Left forelimb (tissue), 1 donor: Measurements from ENCODE around the gene GALR2.
"Not testable (repeated sequence)": the region's sequence is repeated elsewhere in the genome, so short reads cannot be mapped to it uniquely, and the experiment has no call there.

Source experiments
- DNase-seq: peaks from one replicate; pipeline ENCODE4 v3.0.0-alpha.2; 2018; ENCODE audit warnings: low spot score

Gene GALR2, protein sequence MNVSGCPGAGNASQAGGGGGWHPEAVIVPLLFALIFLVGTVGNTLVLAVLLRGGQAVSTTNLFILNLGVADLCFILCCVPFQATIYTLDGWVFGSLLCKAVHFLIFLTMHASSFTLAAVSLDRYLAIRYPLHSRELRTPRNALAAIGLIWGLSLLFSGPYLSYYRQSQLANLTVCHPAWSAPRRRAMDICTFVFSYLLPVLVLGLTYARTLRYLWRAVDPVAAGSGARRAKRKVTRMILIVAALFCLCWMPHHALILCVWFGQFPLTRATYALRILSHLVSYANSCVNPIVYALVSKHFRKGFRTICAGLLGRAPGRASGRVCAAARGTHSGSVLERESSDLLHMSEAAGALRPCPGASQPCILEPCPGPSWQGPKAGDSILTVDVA

DNA sequence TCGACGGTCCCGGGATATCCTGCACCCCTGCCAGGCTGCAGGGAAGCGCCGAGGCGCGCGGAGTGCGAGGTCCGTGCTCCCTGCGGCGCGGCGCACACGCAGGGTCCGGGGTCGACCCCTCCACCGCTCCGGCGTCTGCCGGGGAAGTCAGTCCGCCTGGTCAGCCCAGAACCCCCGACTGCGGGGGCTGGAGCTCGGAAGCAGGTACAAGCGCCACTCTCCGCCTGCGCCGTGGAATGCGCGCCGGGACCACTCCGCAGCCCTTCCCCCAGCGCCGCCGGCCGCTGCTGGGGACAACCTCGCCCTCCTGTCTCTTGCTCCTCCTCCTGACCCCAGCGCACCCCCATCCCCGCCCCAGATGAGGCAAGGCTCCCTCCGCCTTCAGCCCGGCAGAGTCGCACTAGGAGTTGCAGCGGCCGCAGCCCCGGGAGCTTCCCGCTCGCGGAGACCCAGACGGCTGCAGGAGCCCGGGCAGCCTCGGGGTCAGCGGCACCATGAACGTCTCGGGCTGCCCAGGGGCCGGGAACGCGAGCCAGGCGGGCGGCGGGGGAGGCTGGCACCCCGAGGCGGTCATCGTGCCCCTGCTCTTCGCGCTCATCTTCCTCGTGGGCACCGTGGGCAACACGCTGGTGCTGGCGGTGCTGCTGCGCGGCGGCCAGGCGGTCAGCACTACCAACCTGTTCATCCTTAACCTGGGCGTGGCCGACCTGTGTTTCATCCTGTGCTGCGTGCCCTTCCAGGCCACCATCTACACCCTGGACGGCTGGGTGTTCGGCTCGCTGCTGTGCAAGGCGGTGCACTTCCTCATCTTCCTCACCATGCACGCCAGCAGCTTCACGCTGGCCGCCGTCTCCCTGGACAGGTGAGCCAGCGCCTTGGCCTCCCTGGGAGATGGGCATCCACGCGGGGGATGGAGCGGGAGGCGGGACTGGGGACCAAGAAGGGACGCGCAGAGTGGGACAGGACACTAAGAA, at the start of gene GALR2:
Gene GALR2, plus strand, starts transcription at position 392 of the 974 bp plus-strand sequence. Its CDS starts 103 bp downstream, at position 495.
- no peak for DNase-seq

DNA sequence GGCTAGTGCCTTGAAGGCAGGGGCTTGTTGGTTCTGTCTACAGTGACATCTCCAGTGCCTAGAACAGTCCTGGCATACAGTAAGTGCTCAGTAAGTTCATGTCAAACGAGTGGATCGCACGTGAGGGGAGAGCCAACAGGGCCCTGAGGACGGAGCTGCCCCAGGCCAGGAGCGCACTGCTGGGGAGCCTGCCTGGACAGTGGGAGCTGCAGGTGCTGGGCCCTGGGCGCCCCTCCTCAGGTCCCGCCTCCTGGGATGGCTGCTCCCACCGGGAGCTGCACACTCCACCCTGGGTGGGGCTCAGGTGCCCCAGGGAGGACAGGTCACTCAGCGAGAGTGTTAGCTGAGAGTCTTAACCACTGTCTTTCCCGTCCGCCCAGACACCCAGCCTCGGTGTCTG, 49.3 kb upstream of the GALR2 start:
- DNase-seq, result no peak

DNA sequence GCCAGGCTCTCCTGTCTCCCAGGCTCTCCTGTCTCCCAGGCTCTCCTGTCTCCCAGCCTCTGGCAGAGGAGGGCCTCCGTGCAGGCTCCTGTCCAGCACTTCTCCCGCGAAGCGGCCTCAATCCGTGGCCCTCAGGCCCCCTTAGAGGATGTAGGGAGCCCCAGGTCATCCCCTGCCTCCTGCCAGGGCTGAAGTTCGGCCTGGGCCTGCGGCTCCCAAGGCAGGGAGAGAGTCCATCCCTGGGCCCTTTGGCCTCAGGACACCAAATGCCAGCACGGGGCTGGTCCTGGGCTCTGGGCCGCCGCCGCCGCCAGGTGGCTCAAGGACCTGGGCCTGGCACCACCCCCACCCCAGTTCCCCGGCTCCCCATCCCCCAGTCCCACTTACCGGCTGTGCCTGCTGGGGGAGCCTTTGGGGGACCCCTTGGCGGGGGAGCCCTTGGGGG, 47.8 kb upstream of the GALR2 start:
- DNase-seq, result no peak

DNA sequence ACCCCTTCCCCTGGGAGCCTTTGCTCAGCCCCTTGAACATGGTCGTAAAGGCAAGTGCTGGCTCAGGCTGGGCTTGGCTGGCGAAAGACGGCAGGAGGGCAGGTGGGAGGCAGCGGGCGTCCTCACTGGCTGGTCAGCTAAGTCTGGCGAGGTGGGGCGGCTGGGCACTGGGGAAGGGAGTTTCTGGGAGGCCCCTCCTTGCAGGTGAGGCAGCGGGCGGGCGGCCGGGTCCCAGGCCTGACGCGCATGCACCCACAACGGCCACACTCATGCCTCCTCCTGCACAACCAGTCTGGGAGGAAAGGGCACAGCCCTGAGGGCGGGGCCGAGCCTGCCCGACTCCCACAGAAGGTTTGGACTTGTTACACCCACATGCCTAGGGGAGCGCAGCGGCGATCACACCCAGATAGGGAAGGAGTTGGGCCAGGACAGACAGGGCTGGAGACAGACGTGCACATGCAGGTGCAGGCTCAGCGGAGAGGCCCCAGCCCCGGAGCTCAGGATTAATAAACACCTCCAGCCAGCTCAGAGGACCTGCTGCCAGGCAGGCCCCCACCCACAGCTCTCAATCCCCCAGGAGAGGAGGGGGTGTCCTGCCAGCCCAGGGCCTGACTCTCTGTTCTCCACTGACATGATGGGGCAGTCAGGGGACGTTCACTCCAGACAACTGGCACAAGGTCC, 47.3 kb upstream of the GALR2 start, which contains the start of gene EVPL:
Gene EVPL, minus strand, starts transcription at position 148 of the 681 bp plus-strand sequence. Its CDS starts 108 bp downstream, at position 40.
- no peak for DNase-seq

DNA sequence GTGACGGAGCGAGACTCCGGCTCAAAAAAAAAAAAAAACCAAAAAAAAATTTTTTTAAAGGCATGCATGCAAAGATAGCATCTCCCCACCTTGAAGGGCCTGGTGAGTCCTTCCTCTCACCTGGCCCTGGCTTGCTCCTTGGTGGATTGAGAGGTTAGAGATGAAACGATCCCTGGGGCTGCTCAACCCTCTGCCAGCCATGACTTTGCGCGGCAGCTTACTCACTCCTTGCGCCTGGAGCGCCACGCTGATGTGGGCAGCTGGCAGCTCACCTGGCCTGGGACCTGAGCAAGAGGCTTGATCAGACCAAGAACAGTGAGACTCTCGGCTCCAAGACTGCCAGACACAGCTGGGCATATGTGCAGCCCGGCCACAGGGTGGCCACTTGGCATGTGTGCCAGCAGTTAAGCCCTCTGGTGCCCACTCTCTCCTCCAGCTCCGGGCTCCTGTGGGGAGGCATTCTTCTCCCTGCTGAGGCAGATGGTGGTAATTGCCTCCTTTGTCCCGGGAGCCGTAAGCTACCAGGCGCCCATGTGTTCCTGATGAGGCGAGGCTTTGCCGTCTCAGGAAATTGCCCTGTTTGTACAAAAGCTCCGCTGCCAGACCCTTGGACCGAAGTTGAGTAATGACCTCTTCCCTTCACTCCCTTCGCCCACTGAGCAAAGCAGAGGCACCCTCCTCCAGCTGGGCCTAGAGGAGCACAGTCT, 42.4 kb upstream of the GALR2 start:
- no peak for DNase-seq

DNA sequence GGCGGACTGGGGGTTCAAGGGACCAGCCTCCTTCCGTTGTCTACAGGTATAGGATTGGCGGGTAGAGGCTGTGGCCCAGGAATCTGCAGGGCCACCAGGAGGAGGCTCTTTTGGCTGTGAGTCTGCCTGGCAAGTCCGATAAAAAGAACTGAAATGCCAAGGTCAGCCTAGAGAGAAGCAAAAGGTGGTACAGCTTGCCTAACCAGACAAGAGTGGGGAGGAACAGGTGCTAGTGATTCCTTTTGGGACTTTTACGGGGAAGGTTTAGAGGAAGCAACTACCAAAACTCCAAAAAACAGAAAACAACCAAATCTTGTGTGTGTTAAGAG, 41.8 kb upstream of the GALR2 start:
- DNase-seq, result no peak

DNA sequence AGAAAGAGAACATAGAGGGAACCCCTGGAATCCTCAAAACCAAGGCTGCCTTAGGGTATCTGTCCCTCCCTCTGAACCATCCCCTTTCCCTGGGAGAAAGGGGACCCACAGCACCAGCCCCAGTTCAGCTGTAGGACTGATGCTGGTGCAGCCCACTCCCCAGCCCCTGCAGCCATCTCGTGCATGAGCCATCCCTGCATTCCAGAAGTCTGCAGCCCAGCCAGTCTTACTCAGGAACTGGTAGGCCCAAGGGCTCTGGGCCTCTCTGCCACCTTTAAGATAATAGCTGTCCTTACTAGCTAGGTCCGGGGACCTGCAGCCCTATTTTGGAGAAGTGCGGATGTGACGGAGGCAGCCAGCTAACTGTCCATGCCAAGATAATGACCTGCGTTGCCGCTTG, 41.4 kb upstream of the GALR2 start:
- no peak for DNase-seq

DNA sequence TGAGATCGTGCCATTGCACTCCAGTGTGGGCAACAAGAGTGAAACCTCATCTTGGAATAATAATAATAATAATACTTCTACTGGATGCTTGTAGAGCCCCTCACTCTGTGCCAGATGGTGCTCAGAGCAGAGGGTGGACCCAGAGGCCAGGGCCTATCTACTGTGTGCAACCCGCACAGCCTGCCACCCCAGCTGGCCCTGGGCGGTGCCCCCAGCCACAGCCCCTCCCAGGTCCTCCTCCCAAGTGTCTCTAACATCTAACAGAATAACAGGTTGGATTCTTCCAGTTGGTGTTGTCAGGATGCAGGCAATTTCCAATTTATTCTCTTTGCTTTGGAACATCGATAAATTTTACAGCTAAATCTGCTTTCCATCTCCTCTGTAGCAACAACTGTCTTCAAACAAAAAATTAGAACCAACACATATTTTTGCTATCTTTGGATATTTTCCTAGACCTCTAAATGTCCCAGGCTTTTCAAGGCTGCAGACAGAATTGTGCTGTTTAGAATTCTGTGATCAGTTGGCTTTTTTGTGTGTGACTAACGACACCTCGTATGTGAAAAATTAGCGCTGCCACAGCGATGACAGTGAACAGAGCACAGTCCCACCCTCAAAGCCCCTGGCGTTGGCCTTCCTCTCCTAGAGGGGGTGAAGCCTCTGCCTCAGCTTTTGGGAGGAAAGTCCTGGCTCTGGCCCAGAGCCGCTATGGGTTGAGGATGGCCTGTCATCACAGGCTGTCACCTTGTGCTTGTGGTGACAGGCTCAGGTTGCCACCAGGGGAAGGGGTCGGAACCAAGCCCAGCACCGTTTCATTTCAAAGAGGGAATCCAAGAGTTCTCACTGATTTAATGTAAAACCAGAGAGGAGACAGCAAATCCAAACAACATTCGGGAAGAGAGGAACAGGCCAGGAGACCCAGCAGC, 39.9 kb upstream of the GALR2 start:
- no peak for DNase-seq

DNA sequence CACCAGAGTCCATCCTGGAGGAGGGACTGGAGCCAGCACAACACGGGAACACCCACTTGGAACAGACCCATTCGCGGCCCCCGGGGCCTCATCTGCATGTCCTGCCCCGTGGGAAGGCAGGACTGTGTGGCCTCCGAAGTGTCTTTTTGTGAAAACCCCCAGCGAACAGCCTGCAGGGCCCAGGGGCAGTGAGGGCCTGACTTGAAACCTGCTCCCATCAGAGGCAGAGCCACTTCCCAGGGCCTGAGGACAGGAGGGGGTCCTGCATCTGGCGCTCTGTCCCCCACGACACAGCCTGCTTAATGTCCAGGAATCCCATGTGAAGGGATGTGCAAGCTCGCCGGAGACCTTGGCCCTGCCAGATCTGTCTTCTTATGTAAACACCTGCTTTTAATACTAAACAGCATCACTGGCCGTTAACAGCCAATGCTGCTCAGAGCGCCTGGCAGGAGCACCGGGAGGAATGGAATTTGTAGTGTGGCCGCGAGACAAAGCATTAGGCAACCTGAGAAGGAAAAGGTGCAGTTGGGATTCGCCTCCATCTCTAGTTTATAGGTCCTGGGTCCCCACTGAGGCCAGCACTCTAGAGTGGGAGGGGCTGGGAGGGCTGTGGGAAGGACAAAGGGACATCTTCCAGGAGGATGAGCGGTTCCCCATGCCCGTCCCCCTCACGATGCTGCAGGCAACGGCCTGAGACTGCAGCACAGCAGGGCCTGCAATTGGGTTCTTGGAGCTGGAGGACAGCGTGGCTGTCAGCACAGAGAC, 37.9 kb upstream of the GALR2 start:
- no peak for DNase-seq

DNA sequence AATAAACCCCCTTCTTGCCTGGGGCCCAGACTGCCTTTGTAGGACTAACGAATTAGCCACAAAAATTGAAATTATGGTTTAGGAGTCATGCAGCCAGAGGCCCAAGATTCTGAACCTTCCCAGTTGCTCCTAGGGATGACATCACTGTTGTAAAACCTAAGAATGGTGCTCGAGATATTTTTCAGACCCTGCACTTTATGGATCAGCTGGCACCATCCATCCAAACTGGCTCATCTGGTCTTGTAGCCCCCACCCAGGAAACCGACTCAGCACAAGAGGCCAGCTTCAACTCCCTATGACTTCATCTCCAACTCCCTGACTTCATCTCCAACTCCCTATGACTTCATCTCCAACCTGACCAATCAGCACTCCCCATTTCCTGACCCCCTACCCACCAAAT, 36.5 kb upstream of the GALR2 start:
- no peak for DNase-seq

DNA sequence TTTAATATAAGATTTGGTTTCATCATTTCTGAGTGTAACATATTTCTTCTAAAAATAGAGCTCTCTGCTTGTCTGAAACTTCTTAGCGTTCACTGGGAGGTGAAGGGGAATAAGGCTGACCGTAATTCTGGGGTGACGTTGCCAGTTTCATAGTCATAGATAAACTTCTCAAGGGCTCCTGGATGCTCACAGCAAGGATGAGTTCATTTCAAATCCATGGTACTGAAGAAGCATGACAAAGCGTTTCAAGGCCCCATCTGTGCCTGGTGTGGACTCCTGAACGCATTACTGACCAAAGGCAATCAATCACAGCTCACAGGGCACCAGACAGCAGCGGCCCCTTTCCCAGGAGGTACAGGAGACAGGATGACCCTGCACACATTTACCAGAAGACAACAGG, 35.5 kb upstream of the GALR2 start:
- no peak for DNase-seq

DNA sequence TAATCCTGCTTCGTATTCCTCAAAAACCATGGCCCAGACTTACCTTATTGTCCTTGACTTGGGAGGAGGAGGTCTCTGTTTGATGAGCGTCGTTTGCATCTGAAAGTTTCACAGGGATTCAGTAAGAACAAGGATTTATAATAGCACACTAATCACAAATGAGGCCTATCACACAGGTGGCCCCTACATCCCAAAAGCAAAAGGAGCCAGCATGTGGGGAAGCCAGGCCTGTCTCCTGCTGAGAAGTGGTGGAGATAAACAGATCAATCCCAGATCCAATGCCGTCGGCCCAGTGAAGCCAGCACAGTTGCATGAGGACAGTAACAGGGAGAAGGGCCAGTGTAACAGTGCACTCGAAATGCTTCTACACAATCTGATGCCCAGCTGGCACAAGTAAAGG, 34.2 kb upstream of the GALR2 start:
- no peak for DNase-seq

DNA sequence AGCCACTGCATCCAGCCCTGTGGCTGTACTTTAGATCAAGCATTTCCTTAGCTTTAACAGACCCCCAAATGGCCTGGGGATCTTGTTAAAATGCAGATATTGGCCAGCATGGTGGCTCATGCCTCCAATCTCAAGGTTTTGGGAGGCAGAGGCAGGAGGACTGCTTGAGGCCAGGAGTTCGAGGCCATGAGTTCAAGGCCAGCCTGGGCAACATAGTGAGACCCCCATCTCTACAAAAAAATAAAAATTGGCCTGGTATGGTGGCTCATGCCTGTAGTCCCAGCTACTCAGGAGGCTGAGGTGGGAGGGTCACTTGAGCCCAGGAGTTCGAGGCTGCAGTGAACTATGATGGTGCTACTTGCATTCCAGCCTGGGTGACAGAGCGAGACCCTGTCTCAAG, 31.7 kb upstream of the GALR2 start:
- not testable (repeated sequence) for DNase-seq

DNA sequence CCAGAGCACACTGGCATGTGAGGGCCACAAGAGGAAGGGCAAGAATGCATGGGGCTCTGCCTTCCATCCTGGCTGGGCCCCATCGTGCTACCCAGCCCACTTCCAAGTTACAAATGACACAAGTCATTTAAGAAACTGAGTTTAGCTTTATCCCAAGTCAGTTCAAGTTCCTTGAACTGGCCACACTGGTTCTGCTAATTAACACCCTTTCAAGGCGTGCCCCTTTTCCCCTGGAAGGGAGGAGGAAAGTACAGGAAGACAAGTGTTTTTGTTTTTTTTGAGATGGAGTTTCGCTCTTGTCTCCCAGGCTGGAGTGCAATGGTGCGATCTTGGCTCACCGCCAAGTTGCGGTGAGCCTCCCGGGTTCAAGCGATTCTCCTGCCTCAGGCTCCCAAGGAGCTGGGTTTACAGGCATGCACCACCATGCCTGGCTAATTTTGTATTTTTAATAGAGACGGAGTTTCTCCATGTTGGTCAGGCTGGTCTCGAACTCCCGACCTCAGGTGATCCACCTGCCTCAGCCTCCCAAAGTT, 30.0 kb upstream of the GALR2 start:
- not testable (repeated sequence) for DNase-seq

DNA sequence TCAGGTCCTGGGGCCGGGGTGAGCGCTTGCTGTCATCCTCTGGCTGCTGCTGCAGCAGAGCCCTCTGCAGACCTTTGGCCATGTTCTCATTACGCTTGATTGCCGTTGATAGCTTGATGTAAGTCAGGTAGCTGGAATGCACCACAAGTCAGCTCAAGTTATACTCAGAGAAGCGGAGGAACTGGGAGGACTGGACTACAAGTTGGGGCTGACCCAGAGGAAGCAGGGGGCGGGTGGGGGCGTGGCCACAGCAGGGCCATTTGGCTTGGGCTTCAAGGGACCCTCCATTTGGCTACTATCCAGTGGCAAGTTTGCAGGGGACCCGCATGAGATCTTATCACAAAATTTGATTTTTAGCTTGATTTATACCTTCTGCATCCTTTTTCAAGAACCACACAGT, 28.5 kb upstream of the GALR2 start:
- DNase-seq, result no peak

DNA sequence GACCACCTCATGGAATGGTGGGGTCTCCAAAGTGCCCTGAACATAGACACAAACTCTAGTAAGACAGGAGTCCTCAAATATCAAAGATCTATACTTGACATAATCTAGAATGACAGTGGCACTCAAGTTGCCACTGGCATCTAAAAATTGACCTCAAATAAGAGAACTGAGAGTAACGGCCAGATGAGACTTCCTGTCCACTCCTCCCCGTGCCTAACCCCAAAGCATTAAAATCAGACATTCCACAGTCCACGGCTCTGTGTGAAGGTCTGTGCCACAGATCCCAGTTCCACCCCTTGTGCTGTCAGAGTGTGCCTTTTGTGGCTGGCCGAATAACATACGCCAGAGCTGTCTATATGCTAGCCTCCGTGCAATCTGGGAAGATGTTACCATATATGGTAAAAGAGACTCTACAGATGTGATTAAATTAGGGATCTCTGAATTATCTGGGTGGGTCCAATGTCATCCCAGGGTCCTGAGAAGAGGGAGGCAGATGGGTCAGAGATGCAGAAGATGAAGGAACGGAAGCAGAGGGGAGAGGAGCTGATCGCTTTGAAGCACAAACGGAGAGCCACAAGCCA, 26.5 kb upstream of the GALR2 start:
- DNase-seq, result no peak

DNA sequence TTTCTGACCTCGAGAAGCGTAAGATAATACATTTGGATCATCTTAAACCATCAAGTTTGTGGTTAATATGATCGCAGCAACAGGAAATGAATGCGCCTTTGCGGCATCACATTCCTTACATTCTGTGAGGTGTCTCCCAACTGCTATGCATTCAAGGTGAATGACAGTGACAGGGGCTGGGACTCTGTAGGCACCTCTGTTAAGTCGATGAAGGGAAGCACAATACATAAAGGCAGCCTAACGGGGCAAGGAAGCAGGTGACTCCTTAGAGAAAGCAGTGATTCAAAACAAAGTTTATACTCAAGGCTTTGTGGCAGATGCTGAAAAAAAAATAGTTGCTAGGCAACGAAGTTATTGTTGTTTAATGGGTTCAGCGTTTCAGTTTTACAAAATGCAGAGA, 25.9 kb upstream of the GALR2 start:
- DNase-seq, result no peak

DNA sequence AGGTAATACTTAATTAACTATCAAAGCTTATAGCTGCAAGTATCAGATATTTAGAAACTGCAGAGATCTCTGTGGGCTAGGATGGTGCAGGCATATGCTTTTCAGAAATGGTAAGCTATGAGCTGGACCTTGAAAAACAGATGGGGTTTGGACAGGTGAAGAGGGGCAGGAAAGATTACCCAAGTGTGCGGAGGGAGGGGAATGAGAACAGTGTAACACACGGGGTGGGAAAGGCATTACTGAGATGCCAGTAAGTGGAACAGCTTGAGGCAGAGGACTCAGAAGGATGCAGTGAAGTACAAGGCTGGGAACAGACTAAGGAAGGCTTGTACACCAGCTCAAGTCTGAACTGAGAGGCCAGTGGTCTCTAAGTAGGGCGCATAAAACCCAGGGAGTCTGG, 25.3 kb upstream of the GALR2 start:
- DNase-seq, result no peak

DNA sequence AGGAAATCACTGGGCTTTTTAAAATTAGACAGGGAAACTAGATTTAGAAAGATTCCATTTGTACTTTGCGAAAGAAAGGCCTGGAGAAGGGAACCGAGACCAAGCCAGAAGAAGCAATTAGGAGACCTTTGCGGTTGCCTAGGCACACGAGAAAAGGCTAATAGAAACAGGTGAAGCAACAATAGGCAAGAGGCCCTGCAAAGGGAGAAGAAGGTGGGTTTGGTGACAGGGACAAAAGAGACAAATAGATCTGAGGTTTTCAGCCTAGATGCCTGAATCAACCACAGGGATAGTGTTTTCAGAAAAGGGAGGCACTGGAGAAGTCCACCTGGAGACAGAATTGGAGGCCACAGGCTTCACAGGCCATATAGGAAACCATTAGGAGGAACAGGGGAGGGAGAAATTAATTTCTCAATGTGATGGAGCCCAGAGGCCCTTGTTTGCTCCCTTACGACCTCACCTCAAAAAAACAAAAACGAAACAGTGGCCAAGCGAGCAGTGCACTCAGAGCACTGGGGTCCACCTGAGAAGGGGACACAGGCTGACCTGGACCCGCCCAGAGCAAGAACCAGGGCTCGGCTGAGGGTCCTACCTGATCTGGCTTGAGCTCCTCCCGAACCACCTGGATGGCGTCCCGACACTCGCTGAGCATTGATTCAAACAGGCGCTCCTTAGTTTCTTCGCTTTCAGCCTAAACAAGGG, 24.6 kb upstream of the GALR2 start:
- no peak for DNase-seq
